MM.1S (cell line): Measurements from ENCODE around the gene CARD11.

ENCODE experiments used
- DNase-seq: peaks from one replicate; pipeline ENCODE4 v3.0.0-alpha.2; 2015
- H2AFZ ChIP-seq: fragments of 300-600 bp; sonication (generic); 2 replicates; pipeline ENCODE4 v1.6.0; 2016; ENCODE audit warnings: antibody characterized with exemption, low read length
- H3F3A ChIP-seq: fragments of 300-600 bp; sonication (generic); 2 replicates; pipeline ENCODE4 v1.6.1; 2016; ENCODE audit warnings: mild to moderate bottlenecking, antibody characterized with exemption, low read length, moderate library complexity, mixed read lengths; ENCODE audit not compliant: insufficient read depth
- H3K27ac ChIP-seq: fragments of 300-600 bp; sonication (generic); 2 replicates; pipeline ENCODE4 v1.5.1; 2016; ENCODE audit warnings: mild to moderate bottlenecking, low read length
- H3K27me3 ChIP-seq: fragments of 300-600 bp; sonication (generic); replicated peaks from 2 replicates; pipeline ENCODE4 v1.6.0; 2016; ENCODE audit warnings: low read length; ENCODE audit not compliant: insufficient read depth
- H3K36me3 ChIP-seq: fragments of 300-600 bp; sonication (generic); replicated peaks from 2 replicates; pipeline ENCODE4 v1.6.1; 2016; ENCODE audit warnings: mild to moderate bottlenecking, low read length, mixed read lengths; ENCODE audit not compliant: insufficient read depth
- H3K4me1 ChIP-seq: fragments of 300-600 bp; sonication (generic); 2 replicates; pipeline ENCODE4 v1.6.1; 2016; ENCODE audit warnings: low read length, mixed read lengths
- H3K4me2 ChIP-seq: fragments of 300-600 bp; sonication (generic); 2 replicates; pipeline ENCODE4 v1.6.0; 2016; ENCODE audit warnings: low read depth, low read length
- H3K4me3 ChIP-seq: fragments of 300-600 bp; sonication (generic); 2 replicates; pipeline ENCODE4 v1.5.1; 2016; ENCODE audit warnings: low read length, mixed read lengths
- H3K79me2 ChIP-seq: fragments of 300-600 bp; sonication (generic); 2 replicates; pipeline ENCODE4 v1.6.1; 2016; ENCODE audit warnings: mixed run types, low read length, mixed read lengths
- H3K9ac ChIP-seq: fragments of 300-600 bp; sonication (generic); 2 replicates; pipeline ENCODE4 v1.6.1; 2016; ENCODE audit warnings: low read length, mixed read lengths
- H3K9me2 ChIP-seq: fragments of 300-600 bp; sonication (generic); replicated peaks from 2 replicates; pipeline ENCODE4 v1.6.1; 2016; ENCODE audit warnings: mild to moderate bottlenecking, low read length, mixed read lengths; ENCODE audit not compliant: insufficient read depth
- H3K9me3 ChIP-seq: fragments of 300-600 bp; sonication (generic); replicated peaks from 2 replicates; pipeline ENCODE4 v1.6.1; 2016; ENCODE audit warnings: mild to moderate bottlenecking, low read length, mixed read lengths; ENCODE audit not compliant: insufficient read depth
- H4K20me1 ChIP-seq: fragments of 300-600 bp; sonication (generic); 2 replicates; pipeline ENCODE4 v1.6.1; 2016; ENCODE audit warnings: mild to moderate bottlenecking, low read length, moderate library complexity, mixed read lengths; ENCODE audit not compliant: insufficient read depth
- CTCF ChIP-seq: fragments of 300-600 bp; sonication (generic); IDR thresholded peaks from 2 replicates; pipeline ENCODE4 v1.5.1; 2016; ENCODE audit warnings: antibody characterized with exemption, low read length, mixed read lengths
- EZH2 ChIP-seq: fragments of 300-600 bp; sonication (generic); optimal IDR thresholded peaks from 2 replicates; pipeline ENCODE3; 2017; ENCODE audit warnings: low read depth, mild to moderate bottlenecking, antibody characterized with exemption, low read length, mixed read lengths
- EZH2phosphoT487 ChIP-seq: fragments of 300-600 bp; sonication (generic); IDR thresholded peaks from 2 replicates; pipeline ENCODE4 v1.6.1; 2018; ENCODE audit warnings: antibody characterized with exemption, low read length

Gene CARD11

GRCh38 chr7:3056234-3057065, 12.8 kb upstream of the CARD11 start:
- H3K27me3 ChIP-seq: no peaks in the 10 kb centered on the region
- no peaks in the 10 kb centered on the region for H3K9me3 ChIP-seq
- H2AFZ ChIP-seq: no peak overlapping the region
- no peak for DNase-seq
- no peaks in the 10 kb centered on the region for H4K20me1 ChIP-seq
- no peaks in the 10 kb centered on the region for H3K36me3 ChIP-seq
- H3K4me1 ChIP-seq: no peaks in the 10 kb centered on the region
- TF ChIP-seq EZH2 (no peak), CTCF (no peak), EZH2phosphoT487 (no peak)
- H3K9me2 ChIP-seq: no peaks in the 10 kb centered on the region
- H3K79me2 ChIP-seq: no peaks in the 10 kb centered on the region
- H3K27ac ChIP-seq: no peak overlapping the region
- H3K9ac ChIP-seq: no peak overlapping the region
- no peaks in the 10 kb centered on the region for H3F3A ChIP-seq
- no peak overlapping the region for H3K4me2 ChIP-seq
- no peak overlapping the region for H3K4me3 ChIP-seq

- DNase-seq: no peak
- no peaks in the 10 kb centered on the region for H3K4me1 ChIP-seq
- H3K27ac ChIP-seq: no peak overlapping the region
- no peaks in the 10 kb centered on the region for H3K27me3 ChIP-seq
- no peaks in the 10 kb centered on the region for H3K9me3 ChIP-seq
- H3K9ac ChIP-seq: no peak overlapping the region
- no peak overlapping the region for H3K4me3 ChIP-seq
- TF ChIP-seq EZH2: no peak
- no peak for TF ChIP-seq CTCF
- no peaks in the 10 kb centered on the region for H4K20me1 ChIP-seq
- H3K9me2 ChIP-seq: no peaks in the 10 kb centered on the region
- no peaks in the 10 kb centered on the region for H3K79me2 ChIP-seq
- no peak overlapping the region for H3K4me2 ChIP-seq
- H3K36me3 ChIP-seq: no peaks in the 10 kb centered on the region
- no peak overlapping the region for H2AFZ ChIP-seq
- no peaks in the 10 kb centered on the region for H3F3A ChIP-seq
These were observed 12.0 kb upstream of the CARD11 start for GRCh38 chr7:3055626-3056025.

GRCh38 chr7:3042861-3043489, 692 bp downstream of the CARD11 start:
- peak overlapping the region; percentile 16; the same call in 1 of the 2 replicates for H3K27ac ChIP-seq
- no peaks in the 10 kb centered on the region for H3K9me2 ChIP-seq
- peak; percentile 80 for DNase-seq
- peaks cover 48% of the 10 kb centered on the region for H3K79me2 ChIP-seq
- H2AFZ ChIP-seq: peak overlapping the region; percentile 72
- no peaks in the 10 kb centered on the region for H3K9me3 ChIP-seq
- TF ChIP-seq CTCF (no peak), EZH2phosphoT487 (no peak), EZH2 (no peak)
- H3K4me1 ChIP-seq: no peaks in the 10 kb centered on the region
- H3F3A ChIP-seq: no peaks in the 10 kb centered on the region
- no peaks in the 10 kb centered on the region for H3K36me3 ChIP-seq
- H3K4me3 ChIP-seq: peak overlapping the region; percentile 64
- H4K20me1 ChIP-seq: no peaks in the 10 kb centered on the region
- H3K27me3 ChIP-seq: no peaks in the 10 kb centered on the region
- peak overlapping the region; percentile 68 for H3K9ac ChIP-seq
- H3K4me2 ChIP-seq: peak overlapping the region; percentile 72
